Fibroblast of peridontal ligament (primary cell): ENCODE data around the gene PLVAP.

ENCODE experiments used
- DNase-seq: peaks from one replicate; pipeline ENCODE4 v3.0.0-alpha.2; 2010; ENCODE audit errors: extremely low read depth

Gene PLVAP

DNA sequence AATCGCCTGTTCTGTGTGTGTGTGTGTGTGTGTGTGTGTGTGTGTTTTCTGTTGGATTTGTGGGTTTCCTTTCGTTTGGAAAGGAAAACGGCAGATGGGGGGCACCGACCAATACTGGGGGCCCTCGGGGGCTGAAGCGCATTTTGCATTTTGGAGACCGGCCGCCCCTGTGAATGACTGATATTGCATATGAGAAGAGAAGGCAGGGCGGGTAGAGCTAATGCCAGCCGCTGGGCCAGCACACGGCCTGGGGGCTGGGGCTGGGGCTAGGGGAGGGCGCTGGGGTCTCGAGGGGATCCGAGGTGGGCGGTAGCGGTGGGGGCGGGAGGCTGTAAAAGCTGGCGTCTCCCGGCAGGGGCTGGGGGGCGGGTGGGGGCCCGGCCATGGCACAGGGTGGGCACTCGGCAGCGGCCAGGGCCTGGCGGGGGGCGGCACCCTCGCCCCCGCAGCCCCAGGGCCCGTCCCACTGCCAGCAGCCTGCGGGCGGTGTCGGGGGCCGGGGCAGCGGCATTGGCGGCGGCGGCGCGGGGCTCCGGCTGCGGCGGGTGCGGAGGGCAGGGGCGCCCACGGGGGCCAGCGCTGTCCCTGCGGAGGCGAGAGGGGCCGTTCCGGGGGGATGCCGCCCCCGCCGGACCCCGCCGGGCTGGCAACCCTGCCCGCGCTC is 53.7 kb downstream of the PLVAP start:
- DNase-seq: no peak

DNA sequence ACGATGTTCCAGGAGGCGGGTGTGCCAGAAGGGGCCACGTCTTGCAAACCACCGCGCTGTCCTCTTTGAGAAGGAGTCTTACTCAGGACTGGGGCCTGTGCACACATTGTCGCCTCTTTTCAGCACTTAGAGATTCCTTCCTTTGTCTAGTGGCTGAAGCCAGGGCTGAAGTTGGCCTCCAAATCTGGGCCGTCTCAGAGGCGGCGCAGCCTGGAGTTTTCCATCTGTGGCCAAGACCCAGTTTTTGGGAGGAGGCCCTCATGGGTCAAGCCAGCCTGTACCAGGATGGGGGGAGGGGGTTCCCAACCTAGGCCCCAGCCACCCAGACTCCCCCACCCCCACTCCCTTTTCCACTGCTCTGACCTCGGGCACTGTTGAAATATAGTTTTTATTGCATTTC is 54.3 kb downstream of the PLVAP start:
- DNase-seq: no peak

DNA sequence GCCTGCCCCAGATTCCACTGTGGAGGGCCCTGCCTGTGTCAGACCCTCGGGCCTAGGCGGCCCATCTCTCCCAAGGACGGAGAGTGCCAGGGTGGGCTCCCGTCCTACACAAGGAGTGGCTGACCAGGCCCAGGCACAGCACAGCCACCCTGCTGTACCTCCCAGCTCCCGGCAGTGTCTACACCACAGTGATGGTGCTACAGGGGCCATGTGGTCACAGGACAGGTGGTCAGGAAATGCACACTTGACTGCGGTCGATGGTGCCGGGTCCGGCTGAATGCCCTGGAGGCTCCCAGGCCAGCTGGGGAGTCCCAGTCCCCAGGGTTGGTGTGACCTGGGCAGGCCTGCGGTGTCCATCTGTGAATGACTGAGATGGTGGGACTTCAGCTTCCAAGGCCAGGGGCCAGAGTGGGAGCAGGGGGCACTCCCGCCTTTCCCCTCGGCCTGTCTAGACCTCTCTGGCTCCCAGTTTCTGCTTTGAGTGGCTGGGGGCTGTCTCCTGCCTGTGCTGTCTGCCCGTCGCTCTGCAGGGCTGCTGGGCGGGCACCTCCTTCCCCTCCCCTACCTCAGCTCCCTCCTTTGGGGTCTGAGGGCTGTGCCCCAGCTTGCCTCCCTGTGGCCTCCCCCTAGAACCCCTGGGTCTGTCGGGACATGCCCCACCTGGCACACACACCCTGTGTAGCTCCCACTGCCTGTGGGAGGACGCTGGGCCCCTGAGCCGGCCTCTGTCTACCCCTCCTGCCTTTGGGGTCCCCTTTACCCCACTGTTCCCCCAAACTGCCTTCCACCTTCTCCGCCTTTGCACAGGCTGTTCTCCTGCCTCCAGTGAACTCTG is 55.3 kb downstream of the PLVAP start:
- DNase-seq: no peak

DNA sequence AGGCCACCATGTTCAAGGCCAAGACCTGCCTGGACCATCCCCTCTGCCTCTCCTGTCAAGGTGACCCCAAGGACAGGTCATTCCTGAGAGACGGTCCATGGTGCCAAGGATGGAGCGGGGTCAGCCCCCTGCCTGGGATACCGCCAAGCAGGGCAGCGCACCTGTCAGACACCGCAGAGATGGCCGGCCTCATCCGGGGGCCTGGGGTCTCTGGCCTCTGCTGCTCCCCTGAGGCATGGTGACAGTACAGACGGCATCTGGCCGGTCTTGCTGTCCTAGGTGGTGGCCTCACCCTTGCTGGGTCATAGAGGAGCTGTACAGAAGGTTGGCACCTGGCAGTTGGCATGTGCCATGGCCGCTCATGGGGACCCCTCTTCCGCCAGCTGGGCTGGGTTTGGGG is 56.7 kb downstream of the PLVAP start:
- DNase-seq: no peak

DNA sequence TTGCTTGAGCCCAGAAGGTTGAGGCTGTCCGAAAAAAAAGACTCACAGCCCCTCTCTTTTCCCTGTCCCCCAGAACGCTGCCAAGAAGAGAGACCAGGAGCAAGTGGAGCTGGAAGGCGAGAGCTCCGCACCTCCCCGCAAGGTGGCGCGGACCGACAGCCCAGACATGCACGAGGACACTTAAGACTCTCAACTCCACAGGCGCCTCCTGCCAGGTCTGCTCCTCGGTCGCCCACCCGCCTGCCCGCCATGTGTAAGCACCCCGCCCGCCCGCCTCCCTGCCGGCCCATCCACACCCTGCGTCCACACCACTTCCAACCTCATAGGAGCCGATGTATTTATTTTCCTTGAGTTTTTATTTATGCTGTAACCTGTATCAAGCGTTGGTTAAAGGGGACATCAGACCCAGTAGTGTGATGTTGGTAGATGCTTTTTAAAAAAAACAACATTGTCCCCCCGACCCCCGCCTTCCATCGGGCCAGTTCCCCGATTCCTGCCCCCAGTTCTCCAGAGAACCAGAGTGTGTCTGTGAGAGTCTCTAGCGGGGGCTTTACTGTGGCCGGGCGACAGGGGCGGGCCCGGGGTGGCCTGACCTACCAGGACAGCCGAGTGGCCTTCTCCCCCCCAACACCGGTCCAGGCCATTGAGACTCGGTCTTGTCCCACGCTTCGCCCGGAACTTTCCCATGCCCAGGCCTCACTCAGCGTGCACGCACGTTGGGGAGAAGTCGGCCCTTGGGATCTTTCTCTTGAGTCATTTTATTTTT is 57.5 kb downstream of the PLVAP start:
- DNase-seq: no peak

DNA sequence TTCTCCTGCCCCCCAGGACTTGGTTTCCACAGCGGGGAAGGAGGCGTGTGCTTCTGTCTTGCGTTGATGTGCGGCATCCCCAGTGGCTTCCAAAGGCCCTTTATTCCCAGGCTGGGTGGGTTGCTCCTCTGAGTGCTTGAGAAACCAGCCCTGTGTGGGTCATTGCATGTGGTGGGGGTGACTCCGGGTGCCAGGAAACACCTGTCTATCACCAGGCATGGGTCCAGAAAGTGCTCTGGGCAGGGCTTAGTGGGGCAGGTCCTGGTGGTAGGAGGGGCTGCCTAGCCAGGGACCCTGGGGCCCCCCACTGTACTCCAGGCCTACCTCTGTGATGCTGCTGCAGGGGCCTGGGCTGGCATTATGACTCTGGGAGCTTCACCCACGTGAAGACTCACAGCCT is 58.2 kb downstream of the PLVAP start:
- no peak for DNase-seq

DNA sequence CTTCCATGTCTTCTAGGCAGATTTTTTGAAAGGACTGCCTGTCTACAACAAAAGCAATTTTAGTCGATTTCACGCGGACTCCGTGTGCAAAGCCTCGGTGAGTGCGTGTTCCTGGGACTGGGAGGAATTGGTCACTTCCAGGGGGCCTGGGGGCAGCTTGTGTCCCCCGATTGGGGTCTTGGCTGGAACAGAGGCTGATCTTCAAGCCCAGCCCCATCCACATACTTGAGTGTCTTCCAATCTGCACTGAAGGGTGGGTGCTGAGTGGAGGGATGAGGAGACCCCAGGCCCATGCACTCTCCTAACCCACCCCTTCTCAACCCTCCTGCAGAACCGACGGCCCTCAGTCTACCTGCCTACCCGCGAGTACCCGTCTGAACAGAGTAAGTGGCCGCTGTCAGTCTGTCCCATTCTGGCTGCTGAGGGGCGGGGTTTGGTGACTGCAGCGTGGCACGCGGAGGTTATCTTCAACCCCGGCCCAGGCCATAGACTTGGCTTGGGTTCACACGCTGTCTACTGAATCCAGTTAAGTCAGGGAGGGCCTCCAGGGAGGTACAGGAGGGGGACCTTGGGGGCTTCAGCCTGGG is 63.0 kb downstream of the PLVAP start:
- no peak for DNase-seq

DNA sequence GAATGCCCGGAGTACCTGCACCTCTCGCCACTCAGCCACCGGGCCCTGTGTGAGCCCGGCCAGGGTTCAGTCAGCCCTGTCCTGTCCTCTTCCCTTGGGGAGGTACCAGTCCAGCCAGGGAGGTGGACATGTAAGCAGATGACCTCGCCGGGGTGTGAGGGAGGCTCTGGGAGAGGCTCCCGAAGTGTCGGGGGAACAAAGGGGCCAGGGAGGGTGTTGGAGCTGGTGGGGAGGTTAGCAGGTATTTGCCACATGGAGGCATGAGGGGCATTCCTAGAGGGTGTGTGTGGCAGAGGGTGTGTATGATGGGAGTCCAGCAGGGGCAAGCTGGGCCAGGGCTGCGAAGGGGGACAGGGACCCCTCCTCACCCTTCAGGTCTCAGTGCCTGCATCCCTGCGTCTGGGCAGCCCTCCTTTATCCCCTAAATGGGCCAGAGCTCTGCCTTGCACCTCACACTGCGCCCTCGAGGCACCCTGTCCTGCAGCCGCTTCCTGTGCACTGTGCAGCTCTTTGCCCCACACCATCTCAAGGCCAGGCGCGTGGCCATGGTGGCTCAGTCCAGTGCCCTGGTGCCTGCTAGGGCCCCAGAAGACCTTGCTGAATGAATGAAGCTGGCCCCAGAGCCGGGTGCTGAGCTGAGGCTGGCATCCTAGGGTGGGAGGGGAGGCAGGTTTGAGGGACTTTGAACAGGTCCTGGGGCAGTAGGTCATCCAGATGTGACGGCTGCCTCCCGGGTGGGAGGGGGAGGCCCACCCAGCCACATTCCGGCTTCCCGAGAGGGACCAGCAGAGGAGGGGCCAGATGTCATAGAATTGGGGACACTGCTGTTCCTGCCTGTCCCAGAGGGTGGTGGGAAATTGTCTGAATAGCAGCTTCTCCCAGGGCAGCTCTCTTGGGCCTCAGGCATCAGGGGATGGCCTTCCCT is 64.7 kb downstream of the PLVAP start:
- DNase-seq: no peak

DNA sequence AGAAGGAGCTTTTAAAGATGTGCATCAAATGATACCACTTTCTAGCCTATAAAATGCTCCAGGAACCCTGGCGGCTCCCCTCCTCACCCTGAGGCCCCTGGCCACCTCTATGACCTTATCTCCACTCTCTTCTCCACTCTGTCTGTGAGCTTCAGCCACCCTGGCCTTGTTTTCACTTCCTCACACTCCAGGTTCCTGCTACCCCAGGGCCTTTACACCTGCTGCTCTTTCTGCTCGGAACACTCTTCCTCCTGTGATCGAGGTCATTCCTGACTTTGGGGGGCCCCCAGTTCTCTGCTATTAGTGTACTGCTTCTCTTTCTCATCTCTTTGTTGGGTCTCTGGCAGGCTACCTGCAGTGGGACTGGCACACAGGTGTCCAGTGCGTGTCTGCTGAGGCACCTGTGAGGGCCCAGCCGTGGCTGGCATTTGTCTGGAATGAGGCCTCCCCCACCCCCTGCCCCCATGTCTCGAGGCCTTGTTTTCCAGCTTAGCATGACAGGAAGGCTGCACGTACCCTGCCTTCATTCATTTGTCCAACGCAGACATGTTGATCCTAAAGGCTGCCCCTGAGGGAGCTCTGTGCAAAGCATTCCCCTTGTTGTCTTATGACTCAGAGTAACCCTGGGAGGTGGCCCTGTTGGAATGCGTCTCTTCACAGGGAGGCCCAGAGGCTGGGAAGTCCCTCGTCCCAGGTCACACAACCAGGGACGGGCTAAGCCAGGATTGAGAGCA is 65.5 kb downstream of the PLVAP start:
- DNase-seq: no peak

DNA sequence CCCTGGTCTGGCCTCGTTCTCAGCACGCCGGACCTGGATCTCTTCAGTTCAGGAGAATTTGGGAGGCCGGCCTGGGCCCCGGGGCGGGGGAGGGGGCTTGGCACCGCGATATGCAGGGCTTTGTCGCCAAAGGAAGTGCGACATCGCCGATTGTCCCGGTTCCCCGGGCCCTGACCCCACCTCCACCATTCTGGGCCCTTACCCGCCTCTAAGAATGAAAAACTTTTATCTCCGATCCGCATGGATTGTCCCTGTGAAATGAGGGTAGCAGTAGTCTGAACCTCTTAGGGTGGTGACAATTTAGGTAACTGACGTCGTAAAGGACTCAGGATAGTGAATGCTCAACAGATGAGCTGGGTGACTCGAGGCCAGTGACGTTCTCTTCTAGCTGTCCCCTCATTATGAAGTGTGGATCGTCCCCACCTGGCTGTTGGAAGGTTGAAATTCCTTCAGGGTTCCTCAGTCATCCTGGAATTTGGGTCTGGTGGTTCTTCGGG is 67.1 kb downstream of the PLVAP start:
- DNase-seq: no peak

DNA sequence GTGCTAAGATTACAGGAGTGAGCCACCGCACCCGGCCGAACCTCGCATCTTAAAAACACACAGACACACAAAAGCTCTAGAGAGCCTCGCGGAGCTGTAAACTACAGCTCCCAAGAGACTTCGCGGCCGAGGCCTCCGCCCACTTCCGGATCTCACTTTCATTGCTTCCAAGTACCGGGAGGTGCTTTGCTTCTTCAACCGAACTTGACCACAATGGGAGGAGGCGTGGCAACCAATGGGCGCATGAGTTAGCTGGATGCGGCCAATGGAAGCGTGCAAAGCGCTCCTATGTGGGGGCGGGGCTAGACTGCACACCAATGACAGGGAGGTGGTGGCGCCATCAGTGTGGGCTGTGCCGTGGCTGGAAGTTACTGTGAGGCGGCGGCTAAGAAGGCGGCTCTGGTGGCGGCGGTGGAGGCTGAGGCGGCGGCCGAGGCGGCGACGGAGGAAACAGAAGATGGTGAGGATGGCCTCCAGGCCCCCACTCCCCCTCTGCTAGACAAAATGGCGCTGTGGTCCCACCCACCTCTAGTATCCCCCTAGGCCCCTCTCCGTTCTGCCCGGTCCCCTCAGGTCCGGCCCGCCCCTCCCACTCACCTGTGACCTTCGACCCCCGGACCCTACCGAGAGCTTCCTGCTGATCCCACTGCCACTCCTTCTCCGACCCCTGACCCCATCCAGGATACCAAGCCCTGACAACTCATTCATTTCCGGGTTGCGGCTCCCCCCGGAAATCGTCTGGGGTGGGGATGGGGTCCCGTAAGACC is 67.8 kb downstream of the PLVAP start, which contains the start of gene DDA1:
TSS of gene DDA1 (plus strand) at position 366 of the 767 bp plus-strand sequence. CDS start at position 458, 92 bp downstream.
- peak; percentile 100 for DNase-seq

DNA sequence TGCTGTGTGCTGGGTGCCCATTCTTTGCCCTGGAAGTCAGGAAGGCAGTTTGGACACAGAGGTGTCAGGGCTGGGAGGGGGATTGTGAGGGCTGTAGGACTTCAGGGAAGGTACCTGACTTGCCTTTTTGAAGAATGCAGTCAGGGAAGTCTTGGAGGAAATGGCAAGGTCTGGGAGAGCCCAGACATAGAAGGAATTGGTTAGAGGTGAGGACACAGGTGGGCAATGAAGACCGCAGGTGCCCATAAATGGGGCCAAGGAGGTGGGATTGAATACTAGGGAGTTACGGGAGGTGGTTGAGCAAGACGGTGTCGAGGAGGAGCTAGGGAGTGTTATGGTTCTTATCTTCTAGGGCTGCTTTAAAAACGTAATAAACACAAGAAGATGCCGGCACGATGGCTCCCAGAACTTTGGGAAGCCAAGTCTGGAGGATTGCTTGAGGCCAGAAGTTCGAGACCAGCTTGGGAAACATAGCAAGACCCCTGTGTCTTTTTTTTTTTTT is 69.2 kb downstream of the PLVAP start:
- DNase-seq: no peak

DNA sequence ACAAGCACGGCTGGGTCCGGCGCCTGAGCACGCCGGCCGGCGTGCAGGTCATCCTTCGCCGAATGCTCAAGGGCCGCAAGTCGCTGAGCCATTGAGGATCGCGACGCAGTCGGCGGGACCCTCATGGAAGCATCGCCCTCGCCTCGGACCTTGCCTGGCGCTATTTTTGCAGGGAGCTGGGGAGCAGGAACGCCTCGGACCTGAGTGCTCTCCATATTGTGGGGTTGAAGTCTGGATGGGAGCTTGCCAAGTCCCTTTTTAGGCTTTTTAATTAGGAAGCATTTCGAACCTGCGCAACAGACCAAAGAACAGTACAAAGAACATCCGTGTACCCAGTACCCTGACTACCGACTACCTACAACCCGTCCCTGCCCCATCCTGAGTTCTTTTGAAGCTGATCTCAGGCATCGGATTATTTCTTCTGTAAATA is 70.8 kb downstream of the PLVAP start:
- DNase-seq: no peak

DNA sequence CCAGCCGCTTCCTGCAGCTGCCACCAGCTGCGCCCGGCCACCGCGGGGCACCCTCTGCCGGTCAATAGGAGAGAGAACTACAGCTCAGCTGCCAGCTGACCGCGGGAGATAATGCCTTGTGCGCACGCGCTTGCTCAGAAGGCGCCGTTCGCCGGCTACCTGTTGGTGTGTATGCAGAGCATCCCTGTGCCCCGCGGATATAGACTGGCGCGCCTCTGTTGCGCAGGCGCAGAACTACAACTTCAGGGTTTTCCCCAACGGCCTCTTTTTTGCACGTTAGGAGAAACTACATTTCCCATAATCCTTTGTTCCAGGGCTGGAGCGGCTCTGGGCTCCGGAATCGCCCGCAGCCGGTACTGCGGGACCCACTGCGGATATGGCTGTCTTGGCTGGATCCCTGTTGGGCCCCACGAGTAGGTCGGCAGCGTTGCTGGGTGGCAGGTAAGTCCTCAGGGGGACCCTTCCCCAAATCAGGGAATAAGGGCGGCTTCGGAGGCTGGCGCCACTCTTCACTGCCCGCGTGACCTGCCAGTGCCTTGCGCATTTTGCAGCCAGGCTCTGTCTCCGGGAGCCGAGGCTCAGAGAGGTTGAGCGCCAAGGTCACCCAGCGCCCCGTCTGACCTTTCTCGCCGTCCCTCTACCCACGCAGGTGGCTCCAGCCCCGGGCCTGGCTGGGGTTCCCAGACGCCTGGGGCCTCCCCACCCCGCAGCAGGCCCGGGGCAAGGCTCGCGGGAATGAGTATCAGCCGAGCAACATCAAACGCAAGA is 71.4 kb downstream of the PLVAP start, which contains the start of gene MRPL34:
TSS of gene MRPL34 (plus strand) at position 356 of the 768 bp plus-strand sequence. CDS start at position 377, 21 bp downstream.
- peak; percentile 97 for DNase-seq

DNA sequence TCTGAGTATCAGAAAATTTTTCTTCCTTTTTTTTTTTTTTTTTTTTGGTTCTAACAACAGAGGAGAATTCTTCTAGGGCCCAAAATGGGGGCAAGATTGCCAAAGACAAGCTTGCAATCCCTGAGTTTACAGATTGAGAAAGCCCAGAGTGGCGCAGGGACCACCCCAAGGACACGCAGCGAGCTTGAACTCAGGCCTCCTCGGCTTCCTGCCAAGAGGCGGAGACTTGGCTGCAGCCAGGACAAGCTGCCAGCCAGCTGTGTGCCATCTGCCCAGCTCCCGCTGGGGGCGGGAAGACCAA is 72.0 kb downstream of the PLVAP start:
- DNase-seq: no peak

DNA sequence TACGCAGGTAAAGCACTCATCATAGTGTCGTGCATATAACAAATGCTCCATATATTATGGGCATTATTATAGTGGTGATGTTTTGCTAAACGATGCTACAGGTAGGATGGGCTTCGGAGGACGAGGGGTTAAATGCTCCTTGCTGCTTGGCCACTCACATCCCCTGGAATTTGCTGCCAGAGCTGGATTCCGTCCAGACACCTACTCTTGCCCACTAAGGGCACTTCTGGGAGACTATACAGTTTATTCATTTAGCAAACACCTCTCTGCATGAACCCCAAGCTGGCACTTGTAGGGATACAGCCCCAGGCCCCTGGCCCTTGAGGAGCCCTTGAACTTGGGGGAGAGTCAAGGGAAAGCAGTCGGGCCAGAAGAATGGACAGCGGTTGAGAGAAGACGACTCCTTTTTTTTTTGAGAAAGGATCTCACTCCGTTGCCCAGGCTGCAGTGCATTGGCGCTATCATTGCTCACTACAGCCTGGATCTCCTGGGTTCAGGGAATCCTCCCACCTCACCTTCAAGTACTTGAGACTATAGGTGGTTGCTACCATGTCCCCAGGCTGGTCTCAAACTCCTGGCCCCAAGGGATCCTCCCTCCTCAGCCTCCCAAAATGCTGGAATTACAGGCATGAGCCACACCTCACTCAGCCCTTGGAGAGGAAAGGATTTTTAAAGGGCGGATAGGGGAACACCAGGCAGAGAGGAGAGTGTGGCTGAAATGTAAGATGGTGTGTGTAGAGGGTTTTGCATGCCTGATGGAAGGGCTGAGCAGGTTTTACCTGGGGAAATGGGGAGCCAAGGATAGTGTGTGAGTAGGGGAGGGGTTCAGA is 72.5 kb downstream of the PLVAP start:
- no peak for DNase-seq

DNA sequence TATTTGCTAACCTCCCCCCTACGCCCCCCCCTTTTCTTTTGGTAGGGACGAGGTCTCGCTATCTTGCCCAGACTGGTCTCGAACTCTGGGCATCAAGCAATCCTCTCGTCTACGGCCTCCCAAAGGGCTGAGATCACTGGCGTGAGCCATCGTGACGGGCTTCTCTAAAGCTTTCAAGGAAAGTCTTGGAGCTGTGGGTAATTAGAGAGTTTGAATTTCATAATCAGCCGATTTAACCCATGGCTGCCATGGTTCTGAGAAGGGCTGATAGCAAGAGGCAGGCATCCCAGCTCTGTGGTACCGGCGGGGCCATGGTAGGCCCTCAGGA is 73.2 kb downstream of the PLVAP start:
- peak; percentile 57 for DNase-seq
